PC-3 (cell line): ENCODE measurements around the gene LSG1. TPM values are rescaled to one million over a fixed set of nuclear protein-coding genes. Genes with fewer than 3 reads are reported as not detected.

Source experiments
- ATAC-seq: fragments of 200-7000 bp; cut with Tn5 transposase; 2 replicates; pipeline ENCODE4 v1.9.1; 2020; ENCODE audit warnings: mild to moderate bottlenecking, moderate library complexity
- BruUV-seq: library from RNA; stranded (reverse); fragments of 400-500 nt; replicated peaks from 2 replicates; lab custom pipeline; 2021; lab: Mats Ljungman, UMichigan
- CTCF ChIA-PET: fragments of 300-600 bp; sonication (Branson Sonifier 250); formaldehyde crosslinking; loops from one replicate; lab custom pipeline; 2022; ENCODE audit warnings: antibody characterized with exemption; lab: Charles Lee
- POLR2A ChIA-PET: fragments of 300-600 bp; sonication (Branson Sonifier 250); formaldehyde crosslinking; loops from one replicate; lab custom pipeline; 2022; ENCODE audit warnings: antibody characterized with exemption; ENCODE audit not compliant: unreplicated experiment; lab: Charles Lee
- DNase-seq: peaks from one replicate; pipeline ENCODE4 v3.0.0-alpha.2; 2015
- H2AFZ ChIP-seq: fragments of 300-600 bp; sonication (generic); 2 replicates; pipeline ENCODE4 v1.6.0; 2016; ENCODE audit warnings: antibody characterized with exemption, low read length
- H3F3A ChIP-seq: fragments of 300-600 bp; sonication (generic); one replicate; pipeline ENCODE4 v1.6.0; 2017; ENCODE audit warnings: antibody characterized with exemption, low read length, control low read depth, mild to moderate bottlenecking; ENCODE audit not compliant: unreplicated experiment
- H3K27ac ChIP-seq: fragments of 300-600 bp; sonication (generic); 2 replicates; pipeline ENCODE4 v1.5.1; 2016; ENCODE audit warnings: mild to moderate bottlenecking, low read length
- H3K27me3 ChIP-seq: fragments of 300-600 bp; sonication (generic); 2 replicates; pipeline ENCODE4 v1.6.1; 2016; ENCODE audit warnings: low read length, mixed read lengths
- H3K36me3 ChIP-seq: fragments of 300-600 bp; sonication (generic); 2 replicates; pipeline ENCODE4 v1.6.1; 2016; ENCODE audit warnings: low read depth, mixed run types, low read length, mixed read lengths
- H3K4me1 ChIP-seq: fragments of 300-600 bp; sonication (generic); 2 replicates; pipeline ENCODE4 v1.5.1; 2016; ENCODE audit warnings: low read length; ENCODE audit not compliant: insufficient read depth
- H3K4me2 ChIP-seq: fragments of 300-600 bp; sonication (generic); 2 replicates; pipeline ENCODE4 v1.6.0; 2016; ENCODE audit warnings: low read length
- H3K4me3 ChIP-seq: fragments of 300-600 bp; sonication (generic); 2 replicates; pipeline ENCODE4 v1.5.1; 2016; ENCODE audit warnings: mild to moderate bottlenecking, low read length, mixed read lengths
- H3K79me2 ChIP-seq: fragments of 300-600 bp; sonication (generic); 2 replicates; pipeline ENCODE4 v1.6.1; 2017; ENCODE audit warnings: low read length, mixed read lengths
- H3K9ac ChIP-seq: fragments of 300-600 bp; sonication (generic); 2 replicates; pipeline ENCODE4 v1.6.0; 2016; ENCODE audit warnings: mild to moderate bottlenecking, low read length
- H3K9me2 ChIP-seq: fragments of 300-600 bp; sonication (generic); replicated peaks from 2 replicates; pipeline ENCODE4 v1.6.1; 2016; ENCODE audit warnings: mixed run types, low read length, mixed read lengths
- H3K9me3 ChIP-seq: fragments of 300-600 bp; sonication (generic); 2 replicates; pipeline ENCODE4 v1.6.1; 2016; ENCODE audit warnings: low read length, mixed read lengths
- H4K20me1 ChIP-seq: fragments of 300-600 bp; sonication (generic); 2 replicates; pipeline ENCODE4 v1.6.1; 2016; ENCODE audit warnings: low read length, mixed read lengths
- EZH2 ChIP-seq: fragments of 300-600 bp; sonication (generic); IDR thresholded peaks from one replicate; pipeline ENCODE4 v1.6.1; 2017; ENCODE audit warnings: antibody characterized with exemption, mild to moderate bottlenecking, low read length; ENCODE audit not compliant: unreplicated experiment
- EZH2phosphoT487 ChIP-seq: fragments of 300-600 bp; sonication (generic); IDR thresholded peaks from 2 replicates; pipeline ENCODE4 v1.6.1; 2018; ENCODE audit warnings: mild to moderate bottlenecking, antibody characterized with exemption, low read length, borderline replicate concordance
- intact Hi-C: fragments of 100-400 bp; cut with micrococcal nuclease; formaldehyde crosslinking; loops from 2 replicates; pipeline ENCODE4 v1.9.0; 2023
- total RNA-seq: library from RNA; depleted of rRNA; stranded (reverse); fragments of >200 nt; gene quantifications from 2 replicates; pipeline ENCODE4 v1.2.3, GENCODE V29; 2014
- TF ChIP-seq, protein P1 (sequence below): fragments of 300-600 bp; sonication (generic); conservative IDR thresholded peaks from 2 replicates; pipeline ENCODE4 v1.5.1; 2017; ENCODE audit warnings: antibody characterized with exemption, low read depth, mild to moderate bottlenecking, low read length

LSG1 gene
- total RNA-seq, 1 experiment from 2014 or later = 83.8 TPM

DNA sequence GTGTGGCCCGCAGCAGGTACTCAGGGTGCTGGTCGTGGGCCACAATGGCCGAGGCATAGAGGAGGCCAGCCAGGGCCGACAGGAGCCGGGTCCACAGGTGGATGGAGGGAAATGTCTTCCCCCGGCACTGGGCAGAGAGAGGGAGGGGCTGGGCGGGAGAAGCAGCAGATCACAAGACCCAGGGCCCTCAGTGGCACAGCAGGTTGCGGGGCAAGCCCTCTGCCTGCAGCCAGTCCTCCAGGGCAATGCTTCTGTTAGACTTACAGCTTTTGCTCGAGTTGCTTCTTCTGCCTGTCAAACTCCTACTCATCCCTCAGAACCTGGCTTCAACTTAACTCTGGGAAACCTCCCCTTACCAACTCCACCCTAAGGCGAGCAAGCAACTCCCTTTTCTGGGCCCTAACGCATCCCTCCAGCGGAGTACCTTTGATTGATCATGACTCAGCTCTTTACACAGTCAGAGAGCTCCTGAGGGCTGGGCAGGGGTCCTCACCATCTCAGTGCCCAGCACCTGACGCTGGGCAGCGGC is 54.8 kb downstream of the LSG1 start:
- BruUV-seq = no TSS peak
- POLR2A ChIA-PET = no interaction called here
- intact Hi-C loops = no loop called here

DNA sequence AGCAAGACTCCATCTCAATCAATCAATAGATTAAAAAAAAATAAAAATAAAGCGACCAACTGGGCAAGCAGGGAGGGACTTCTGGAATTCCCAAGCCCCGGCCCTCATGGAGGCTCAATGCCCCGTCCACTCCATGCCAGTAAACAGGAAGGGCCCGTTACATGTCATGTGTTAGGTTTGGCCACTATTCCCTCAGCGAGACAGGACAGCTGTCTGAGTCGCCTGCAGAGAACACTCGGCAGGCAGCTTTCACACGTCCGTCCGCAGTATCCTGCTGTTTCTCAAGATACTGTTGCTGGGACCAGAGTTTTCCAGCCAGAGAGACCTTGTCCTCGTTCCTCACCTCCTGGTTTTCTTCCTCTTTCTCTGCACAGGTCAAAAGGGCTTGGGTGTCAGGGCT is 56.8 kb downstream of the LSG1 start:
- Histone ChIP-seq H3K4me3 (no peak overlapping the region), H3K27ac (no peak overlapping the region), H3K9me3 (no peaks in the 10 kb centered on the region), H3K27me3 (no peaks in the 10 kb centered on the region), H3K4me2 (no peak overlapping the region), H4K20me1 (no peaks in the 10 kb centered on the region), H3K9ac (no peak overlapping the region), H3K36me3 (no peaks in the 10 kb centered on the region), H3K4me1 (no peaks in the 10 kb centered on the region), H3F3A (no peaks in the 10 kb centered on the region), H2AFZ (no peak overlapping the region), H3K9me2 (no peaks in the 10 kb centered on the region), H3K79me2 (no peaks in the 10 kb centered on the region)
- no peak for ATAC-seq
- CTCF ChIA-PET = no interaction called here
- TF ChIP-seq EZH2phosphoT487 (no peak), EZH2 (no peak)
- TF ChIP-seq, protein P1, sequence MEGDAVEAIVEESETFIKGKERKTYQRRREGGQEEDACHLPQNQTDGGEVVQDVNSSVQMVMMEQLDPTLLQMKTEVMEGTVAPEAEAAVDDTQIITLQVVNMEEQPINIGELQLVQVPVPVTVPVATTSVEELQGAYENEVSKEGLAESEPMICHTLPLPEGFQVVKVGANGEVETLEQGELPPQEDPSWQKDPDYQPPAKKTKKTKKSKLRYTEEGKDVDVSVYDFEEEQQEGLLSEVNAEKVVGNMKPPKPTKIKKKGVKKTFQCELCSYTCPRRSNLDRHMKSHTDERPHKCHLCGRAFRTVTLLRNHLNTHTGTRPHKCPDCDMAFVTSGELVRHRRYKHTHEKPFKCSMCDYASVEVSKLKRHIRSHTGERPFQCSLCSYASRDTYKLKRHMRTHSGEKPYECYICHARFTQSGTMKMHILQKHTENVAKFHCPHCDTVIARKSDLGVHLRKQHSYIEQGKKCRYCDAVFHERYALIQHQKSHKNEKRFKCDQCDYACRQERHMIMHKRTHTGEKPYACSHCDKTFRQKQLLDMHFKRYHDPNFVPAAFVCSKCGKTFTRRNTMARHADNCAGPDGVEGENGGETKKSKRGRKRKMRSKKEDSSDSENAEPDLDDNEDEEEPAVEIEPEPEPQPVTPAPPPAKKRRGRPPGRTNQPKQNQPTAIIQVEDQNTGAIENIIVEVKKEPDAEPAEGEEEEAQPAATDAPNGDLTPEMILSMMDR = no peak
- no peak for DNase-seq
- intact Hi-C loops = no loop called here
- POLR2A ChIA-PET = no interaction called here
- no TSS peak for BruUV-seq

More for the DNA sequence above, 54.8 kb downstream of the LSG1 start:
- no peaks in the 10 kb centered on the region for H4K20me1 ChIP-seq
- no peaks in the 10 kb centered on the region for H3K79me2 ChIP-seq
- CTCF ChIA-PET = no interaction called here
- H3K4me3 ChIP-seq = no peak overlapping the region
- DNase-seq (no peak), ATAC-seq (no peak)
- no peaks in the 10 kb centered on the region for H3K4me1 ChIP-seq
- no peak overlapping the region for H3K9ac ChIP-seq
- no peaks in the 10 kb centered on the region for H3K36me3 ChIP-seq
- H3K4me2 ChIP-seq = no peak overlapping the region
- H3K27me3 ChIP-seq = no peaks in the 10 kb centered on the region
- no peak overlapping the region for H2AFZ ChIP-seq
- H3K27ac ChIP-seq = no peak overlapping the region
- no peaks in the 10 kb centered on the region for H3K9me3 ChIP-seq
- no peaks in the 10 kb centered on the region for H3K9me2 ChIP-seq
- H3F3A ChIP-seq = no peaks in the 10 kb centered on the region
- TF ChIP-seq, protein P1 = no peak
- TF ChIP-seq EZH2 = no peak
- no peak for TF ChIP-seq EZH2phosphoT487

DNA sequence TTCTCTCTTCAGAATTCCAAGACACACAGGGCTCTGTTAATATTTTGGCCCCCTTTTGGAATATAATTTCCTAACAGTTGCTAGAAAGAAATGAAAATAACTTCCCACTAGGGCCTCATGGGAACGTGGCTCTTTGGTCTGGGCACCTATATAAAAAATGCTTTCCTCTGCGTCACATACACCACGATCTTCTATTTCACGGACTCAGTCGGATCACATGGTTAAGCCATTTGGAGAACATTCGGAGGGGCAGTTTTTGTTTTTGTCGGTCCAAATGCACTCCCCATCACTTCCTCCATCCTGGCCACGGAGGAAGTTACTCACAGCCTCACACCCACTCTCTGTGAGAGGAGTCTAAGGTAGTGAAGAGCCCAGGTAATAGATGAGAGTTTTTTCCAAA is 59.8 kb downstream of the LSG1 start:
- Histone ChIP-seq H3K4me3 (no peak overlapping the region), H3K9ac (no peak overlapping the region), H2AFZ (no peak overlapping the region), H3K4me1 (no peaks in the 10 kb centered on the region), H3K9me3 (no peaks in the 10 kb centered on the region), H4K20me1 (no peaks in the 10 kb centered on the region), H3K36me3 (no peaks in the 10 kb centered on the region), H3K9me2 (no peaks in the 10 kb centered on the region), H3K4me2 (no peak overlapping the region), H3K27ac (no peak overlapping the region), H3F3A (no peaks in the 10 kb centered on the region), H3K27me3 (no peaks in the 10 kb centered on the region), H3K79me2 (no peaks in the 10 kb centered on the region)
- no peak for TF ChIP-seq EZH2
- DNase-seq (no peak), ATAC-seq (no peak)
- intact Hi-C loops = no loop called here
- BruUV-seq = no TSS peak
- ChIA-PET CTCF (no interaction called here), POLR2A (no interaction called here)
